HEK293 (cell line): ENCODE results near the gene GPR39.

Source experiments
- CTCF ChIA-PET: fragments of 350-600 bp; formaldehyde crosslinking; extraction: SDS; loops from one replicate; lab custom pipeline; 2021; ENCODE audit warnings: antibody characterized with exemption; lab: Yijun Ruan, JAX
- POLR2A ChIA-PET: fragments of 300-600 bp; formaldehyde crosslinking; extraction: SDS; loops from one replicate; lab custom pipeline; 2020; ENCODE audit warnings: antibody characterized with exemption, inconsistent platforms; lab: Yijun Ruan, JAX
- H3K27ac ChIP-seq: fragments of 200-500 bp; sonication (Bioruptor generic); 2 replicates; pipeline ENCODE4 v1.5.1; 2014; ENCODE audit warnings: low read depth, low read length, control low read depth, inconsistent platforms; ENCODE audit errors: extremely low read depth
- H3K36me3 ChIP-seq, 2 experiments: fragments of 200-500 bp in 1 of 2; sonication (Bioruptor generic) in 1 of 2; 1 replicate in 1 of 2; 2 replicates in 1 of 2; pipeline ENCODE4 v1.5.1; 2014 to 2017; ENCODE audit warnings: inconsistent platforms in 2 of 2, low read length in 2 of 2; ENCODE audit not compliant: control insufficient read depth in 2 of 2, insufficient read depth in 1 of 2
- H3K4me1 ChIP-seq: fragments of 200-500 bp; sonication (Bioruptor generic); 2 replicates; pipeline ENCODE4 v1.5.1; 2014; ENCODE audit warnings: mild to moderate bottlenecking, low read length, inconsistent platforms; ENCODE audit not compliant: control insufficient read depth, insufficient read depth
- H3K4me3 ChIP-seq: 2 replicates; pipeline ENCODE4 v1.5.1; 2011; ENCODE audit warnings: low read depth, mild to moderate bottlenecking, control low read depth, low read length, moderate library complexity
- H3K9me3 ChIP-seq: fragments of 200-500 bp; sonication (Bioruptor generic); 2 replicates; pipeline ENCODE4 v1.5.1; 2014; ENCODE audit warnings: low read depth, low read length, inconsistent platforms; ENCODE audit not compliant: control insufficient read depth, insufficient read depth
- BCL11A ChIP-seq: fragments of 450-650 bp; formaldehyde crosslinking; IDR thresholded peaks from 2 replicates; pipeline ENCODE4 v1.5.1; 2016; ENCODE audit warnings: low read depth, missing biosample characterization, missing genetic modification characterization
- HOXC10 ChIP-seq: sonication (generic); formaldehyde crosslinking; IDR thresholded peaks from 2 replicates; pipeline ENCODE4 v1.8.1; 2023; ENCODE audit warnings: mild to moderate bottlenecking, missing genetic modification reagents
- KLF7 ChIP-seq: fragments of 450-650 bp; formaldehyde crosslinking; IDR thresholded peaks from 2 replicates; pipeline ENCODE4 v1.5.1; 2016; ENCODE audit warnings: missing biosample characterization, missing genetic modification characterization, borderline replicate concordance
- PATZ1 ChIP-seq: fragments of 450-650 bp; formaldehyde crosslinking; IDR thresholded peaks from 2 replicates; pipeline ENCODE4 v1.5.1; 2016; ENCODE audit warnings: missing biosample characterization, missing genetic modification characterization
- PRDM10 ChIP-seq: fragments of 450-650 bp; formaldehyde crosslinking; IDR thresholded peaks from 2 replicates; pipeline ENCODE4 v1.5.1; 2016; ENCODE audit warnings: missing biosample characterization, missing genetic modification characterization
- ZBTB44 ChIP-seq: fragments of 450-650 bp; IDR thresholded peaks from 2 replicates; pipeline ENCODE4 v1.5.1; 2018; ENCODE audit warnings: missing biosample characterization, mild to moderate bottlenecking, missing genetic modification characterization
- ZFHX2 ChIP-seq: fragments of 450-650 bp; formaldehyde crosslinking; conservative IDR thresholded peaks from 2 replicates; pipeline ENCODE4 v1.5.1; 2016; ENCODE audit warnings: missing biosample characterization, missing genetic modification characterization
- ZNF112 ChIP-seq: fragments of 450-650 bp; formaldehyde crosslinking; IDR thresholded peaks from 2 replicates; pipeline ENCODE4 v1.5.0; 2017; ENCODE audit warnings: missing biosample characterization, missing genetic modification characterization
- ZNF133 ChIP-seq: fragments of 450-650 bp; formaldehyde crosslinking; IDR thresholded peaks from 2 replicates; pipeline ENCODE4 v1.5.1; 2016; ENCODE audit warnings: missing biosample characterization, missing genetic modification characterization
- ZNF140 ChIP-seq: fragments of 450-650 bp; formaldehyde crosslinking; IDR thresholded peaks from 2 replicates; pipeline ENCODE4 v1.5.1; 2016; ENCODE audit warnings: missing biosample characterization, missing genetic modification characterization
- ZNF211 ChIP-seq: fragments of 450-650 bp; formaldehyde crosslinking; IDR thresholded peaks from 2 replicates; pipeline ENCODE4 v1.5.1; 2016; ENCODE audit warnings: low read depth, missing biosample characterization, missing genetic modification characterization
- ZNF37A ChIP-seq: fragments of 450-650 bp; IDR thresholded peaks from 2 replicates; pipeline ENCODE4 v1.5.1; 2018; ENCODE audit warnings: missing biosample characterization, missing genetic modification characterization
- ZNF394 ChIP-seq: fragments of 450-650 bp; formaldehyde crosslinking; IDR thresholded peaks from 2 replicates; pipeline ENCODE4 v1.5.1; 2016; ENCODE audit warnings: missing biosample characterization, missing genetic modification characterization, mild to moderate bottlenecking, moderate library complexity, borderline replicate concordance
- ZNF449 ChIP-seq: fragments of 450-650 bp; formaldehyde crosslinking; IDR thresholded peaks from 2 replicates; pipeline ENCODE4 v1.5.1; 2017; ENCODE audit warnings: missing biosample characterization, mild to moderate bottlenecking, missing genetic modification characterization, moderate library complexity
- ZNF518A ChIP-seq: fragments of 450-650 bp; formaldehyde crosslinking; conservative IDR thresholded peaks from 2 replicates; pipeline ENCODE4 v1.5.1; 2016; ENCODE audit warnings: low read depth, missing biosample characterization, missing genetic modification characterization
- ZNF549 ChIP-seq: fragments of 450-650 bp; IDR thresholded peaks from 2 replicates; pipeline ENCODE4 v1.5.1; 2018; ENCODE audit warnings: missing biosample characterization, missing genetic modification characterization, mild to moderate bottlenecking, inconsistent platforms, moderate library complexity
- ZNF561 ChIP-seq: fragments of 450-650 bp; IDR thresholded peaks from 2 replicates; pipeline ENCODE4 v1.5.1; 2018; ENCODE audit warnings: missing biosample characterization, missing genetic modification characterization, borderline replicate concordance
- ZNF621 ChIP-seq: fragments of 450-650 bp; formaldehyde crosslinking; IDR thresholded peaks from 2 replicates; pipeline ENCODE4 v1.5.1; 2017; ENCODE audit warnings: missing biosample characterization, missing genetic modification characterization
- ZNF704 ChIP-seq: fragments of 450-650 bp; formaldehyde crosslinking; IDR thresholded peaks from 2 replicates; pipeline ENCODE4 v1.5.1; 2016; ENCODE audit warnings: missing biosample characterization, missing genetic modification characterization
- ZNF785 ChIP-seq: fragments of 450-650 bp; formaldehyde crosslinking; IDR thresholded peaks from 2 replicates; pipeline ENCODE4 v1.5.1; 2016; ENCODE audit warnings: missing biosample characterization, missing genetic modification characterization

GPR39 gene

GRCh38 chr2:132416723-132417395, at the start of gene GPR39:
Gene GPR39, plus strand, starts transcription at chr2:132416805.
- H3K27ac ChIP-seq: peak within 1 kb of the TSS; percentile 38; the same call in 1 of the 2 replicates
- H3K4me3 ChIP-seq: peak within 1 kb of the TSS; percentile 48
- peaks cover 10% of the 10 kb centered on the region; the same call in 1 of the 2 replicates for H3K4me1 ChIP-seq
- ChIA-PET POLR2A (interaction anchor here (0.8 to 1.0 kb wide), 2 partner anchors 11 to 32 kb away, joined by 3 to 4 read pairs; no protein-coding TSS in a partner anchor), CTCF (interaction anchor here (0.6 to 0.7 kb wide), 2 partner anchors 11 to 23 kb away, joined by 3 read pairs; no protein-coding TSS in a partner anchor)
- H3K9me3 ChIP-seq: no peaks in the 10 kb centered on the region
- H3K36me3 ChIP-seq: no peaks in the 10 kb centered on the region
- TF ChIP-seq ZNF112 (tag by site-specific recombination): no peak
- TF ChIP-seq ZNF140 (tag by site-specific recombination): no peak
- TF ChIP-seq ZNF561 (tag by site-specific recombination): no peak
- 0 out of 2 replicates have a peak, but pooled peaks have one; percentile 3 for TF ChIP-seq ZNF394 (tag by site-specific recombination)
- no peak for TF ChIP-seq ZNF133 (tag by site-specific recombination)
- no peak for TF ChIP-seq KLF7 (tag by site-specific recombination)
- TF ChIP-seq BCL11A (tag by site-specific recombination): no peak
- no peak for TF ChIP-seq HOXC10 (CRISPR knock-in tag)
- TF ChIP-seq ZNF704 (tag by site-specific recombination): no peak
- no peak for TF ChIP-seq ZNF621
- no peak for TF ChIP-seq ZNF549 (tag by site-specific recombination)
- TF ChIP-seq ZNF518A (tag by site-specific recombination): no peak
- peak; percentile 72 for TF ChIP-seq ZNF449 (tag by site-specific recombination)
- peak; percentile 76 for TF ChIP-seq ZFHX2
- no peak for TF ChIP-seq ZNF211 (tag by site-specific recombination)
- no peak for TF ChIP-seq ZNF37A (tag by site-specific recombination)
- no peak for TF ChIP-seq ZNF785 (tag by site-specific recombination)
- TF ChIP-seq ZBTB44: no peak
- no peak for TF ChIP-seq PATZ1 (tag by site-specific recombination)
- peak; percentile 70 for TF ChIP-seq PRDM10 (tag by site-specific recombination)
